Measurements from ENCODE around the gene CACNA1I. TPM values are rescaled to one million over a fixed set of nuclear protein-coding genes. Genes with fewer than 3 reads are reported as not detected.

Gene CACNA1I
- polyA plus RNA-seq, 3 donors = 0.04 TPM; not detected in 2

- Histone ChIP-seq H3K36me3 (replicated peaks in 1 of 2; ENCODE audit: control insufficient read depth in 1 of 2, insufficient read depth in 2 of 2, low read length in 2 of 2) (no peaks in the 10 kb centered on the region), H3K27me3 (ENCODE audit: control insufficient read depth in 2 of 2, insufficient read depth in 2 of 2, low read length in 2 of 2) (peaks cover 0 to 24% of the 10 kb centered on the region in 2 donors), H3K9ac (ENCODE audit: insufficient read depth, low read length, poor library complexity, severe bottlenecking) (no peak overlapping the region), H3K27ac (ENCODE audit: low read depth in 1 of 2, low read length in 2 of 2) (no peak overlapping the region), H3K4me3 (replicated peaks in 1 of 3; ENCODE audit: low read depth in 2 of 3, low read length in 3 of 3) (no peak overlapping the region), H3K9me3 (replicated peaks in 1 of 2; ENCODE audit: control insufficient read depth in 1 of 2, insufficient read depth in 1 of 2, low read length in 2 of 2) (no peaks in the 10 kb centered on the region), H3K79me2 (ENCODE audit: insufficient read depth, low read length) (no peaks in the 10 kb centered on the region), H2AFZ (ENCODE audit: insufficient read depth, low read depth, low read length, poor library complexity, severe bottlenecking) (no peak overlapping the region), H3K4me2 (replicated peaks; ENCODE audit: extremely low read depth, low read length, poor library complexity, severe bottlenecking) (no peak overlapping the region), H3K4me1 (ENCODE audit: control insufficient read depth in 1 of 2, insufficient read depth in 2 of 2, low read length in 2 of 2) (no peaks in the 10 kb centered on the region), H4K20me1 (ENCODE audit: insufficient read depth, low read length) (no peaks in the 10 kb centered on the region)
- Mint-ChIP-seq H3K36me3 (peaks cover 0 to 3% of the 10 kb centered on the region in 2 donors), H3K4me3 (no peak overlapping the region), H3K27me3 (ENCODE audit: low read depth in 3 of 3) (peaks cover 18 to 43% (median 30%) of the 10 kb centered on the region in 3 donors), H3K27ac (no peak overlapping the region), H3K4me1 (peaks cover 9% of the 10 kb centered on the region), H3K9me3 (peaks cover 0 to 10% (median 2%) of the 10 kb centered on the region in 7 donors)
- TF ChIP-seq CTCF (IDR thresholded peaks at IDR 0.05) = no peak
- intact Hi-C loops (cut with micrococcal nuclease) = no loop called here
- no peak for DNase-seq
- 87% methylated on average over 9 of the region's 12 CpGs for WGBS (ENCODE audit: insufficient coverage)
Measured at GRCh38 chr22:39595622-39596172, 25.1 kb downstream of the CACNA1I start.

- H3K27me3 ChIP-seq (ENCODE audit: control insufficient read depth in 2 of 2, insufficient read depth in 2 of 2, low read length in 2 of 2) = peaks cover 0 to 24% of the 10 kb centered on the region in 2 donors
- intact Hi-C loops (cut with micrococcal nuclease) = no loop called here
- no peaks in the 10 kb centered on the region for H3K36me3 ChIP-seq (replicated peaks in 1 of 2; ENCODE audit: control insufficient read depth in 1 of 2, insufficient read depth in 2 of 2, low read length in 2 of 2)
- H3K9me3 Mint-ChIP-seq = peaks cover 3 to 10% (median 5%) of the 10 kb centered on the region in 7 donors
- peaks cover 0 to 3% of the 10 kb centered on the region in 2 donors for H3K36me3 Mint-ChIP-seq
- no peak overlapping the region for H3K4me3 ChIP-seq (replicated peaks in 1 of 3; ENCODE audit: low read depth in 2 of 3, low read length in 3 of 3)
- H4K20me1 ChIP-seq (ENCODE audit: insufficient read depth, low read length) = no peaks in the 10 kb centered on the region
- no peak overlapping the region for H3K4me3 Mint-ChIP-seq
- WGBS (ENCODE audit: insufficient coverage) = 74% methylated on average over 5 of the region's 6 CpGs
- no peak overlapping the region for H3K4me2 ChIP-seq (replicated peaks; ENCODE audit: extremely low read depth, low read length, poor library complexity, severe bottlenecking)
- no peak overlapping the region for H2AFZ ChIP-seq (ENCODE audit: insufficient read depth, low read depth, low read length, poor library complexity, severe bottlenecking)
- TF ChIP-seq CTCF (IDR thresholded peaks at IDR 0.05) = no peak
- H3K9me3 ChIP-seq (replicated peaks in 1 of 2; ENCODE audit: control insufficient read depth in 1 of 2, insufficient read depth in 1 of 2, low read length in 2 of 2) = no peaks in the 10 kb centered on the region
- H3K27me3 Mint-ChIP-seq (ENCODE audit: low read depth in 3 of 3) = peaks cover 18 to 40% (median 30%) of the 10 kb centered on the region in 3 donors
- H3K4me1 Mint-ChIP-seq = peaks cover 9% of the 10 kb centered on the region
- DNase-seq = no peak
- H3K79me2 ChIP-seq (ENCODE audit: insufficient read depth, low read length) = no peaks in the 10 kb centered on the region
- H3K4me1 ChIP-seq (ENCODE audit: control insufficient read depth in 1 of 2, insufficient read depth in 2 of 2, low read length in 2 of 2) = no peaks in the 10 kb centered on the region
- H3K27ac ChIP-seq (ENCODE audit: low read depth in 1 of 2, low read length in 2 of 2) = no peak overlapping the region
- no peak overlapping the region for H3K27ac Mint-ChIP-seq
- no peak overlapping the region for H3K9ac ChIP-seq (ENCODE audit: insufficient read depth, low read length, poor library complexity, severe bottlenecking)
Measured at GRCh38 chr22:39596601-39597000, 26.0 kb downstream of the CACNA1I start.
